GM19372 (cell line): Measurements from ENCODE around the gene NOX5.

Source experiments
- ATAC-seq: cut with Tn5 transposase; IDR thresholded peaks from one replicate; pipeline ENCODE4 v1.9.1; 2021; ENCODE audit warnings: mild to moderate bottlenecking, low read depth, moderate library complexity; ENCODE audit not compliant: unreplicated experiment

The NOX5 gene

GRCh38 chr15:69094124-69094921, 79.8 kb downstream of the NOX5 start:
- no peak for ATAC-seq

- no peak for ATAC-seq
Observed at GRCh38 chr15:69095274-69095673, 80.8 kb downstream of the NOX5 start.

GRCh38 chr15:69096196-69096595, 81.7 kb downstream of the NOX5 start:
- no peak for ATAC-seq

- ATAC-seq, result no peak
Observed at GRCh38 chr15:69096626-69097025, 82.1 kb downstream of the NOX5 start.

GRCh38 chr15:69098771-69099170, 84.3 kb downstream of the NOX5 start:
- no peak for ATAC-seq

GRCh38 chr15:69099941-69100340, 85.4 kb downstream of the NOX5 start:
- no peak for ATAC-seq

- no peak for ATAC-seq
Observed at GRCh38 chr15:69100821-69101220, 86.3 kb downstream of the NOX5 start.

GRCh38 chr15:69104050-69104750, 89.7 kb downstream of the NOX5 start:
- ATAC-seq, result peak; percentile 66

- no peak for ATAC-seq
Observed at GRCh38 chr15:69105451-69105985, 91.0 kb downstream of the NOX5 start.

- ATAC-seq, result no peak
Observed at GRCh38 chr15:69107025-69107620, 92.6 kb downstream of the NOX5 start.
